Osteocyte (in vitro differentiated cells): Measurements from ENCODE around the gene DHX40. TPM values are rescaled to one million over a fixed set of nuclear protein-coding genes. Genes with fewer than 3 reads are reported as not detected.
"Not testable (repeated sequence)": the region's sequence is repeated elsewhere in the genome, so short reads cannot be mapped to it uniquely, and the experiment has no call there.

Experiments used
- DNase-seq: peaks from one replicate; pipeline ENCODE4 v3.0.0; 2021; ENCODE audit warnings: mixed read lengths; ENCODE audit not compliant: unreplicated experiment; ENCODE audit errors: extremely low spot score
- H3K27ac Mint-ChIP-seq: one replicate; pipeline ENCODE4 v1.8.0; 2021; ENCODE audit warnings: mild to moderate bottlenecking, mixed read lengths; ENCODE audit not compliant: unreplicated experiment
- H3K27me3 Mint-ChIP-seq: one replicate; pipeline ENCODE4 v1.8.0; 2021; ENCODE audit warnings: mixed read lengths; ENCODE audit not compliant: unreplicated experiment
- H3K36me3 Mint-ChIP-seq: one replicate; pipeline ENCODE4 v1.8.0; 2021; ENCODE audit warnings: mixed read lengths; ENCODE audit not compliant: unreplicated experiment
- H3K4me1 Mint-ChIP-seq: one replicate; pipeline ENCODE4 v1.8.0; 2021; ENCODE audit warnings: mixed read lengths; ENCODE audit not compliant: unreplicated experiment
- H3K4me3 Mint-ChIP-seq: one replicate; pipeline ENCODE4 v1.8.0; 2021; ENCODE audit warnings: mild to moderate bottlenecking, moderate library complexity, mixed read lengths; ENCODE audit not compliant: unreplicated experiment
- H3K9me3 Mint-ChIP-seq: one replicate; pipeline ENCODE4 v1.8.0; 2021; ENCODE audit warnings: mixed read lengths; ENCODE audit not compliant: unreplicated experiment
- total RNA-seq: library from RNA; stranded (reverse); gene quantifications from 2 replicates; pipeline ENCODE4 v1.2.1, GENCODE V29; 2021
- TF ChIP-seq, protein P1 (sequence below): fragments of 200-600 bp; sonication (generic); IDR thresholded peaks from 2 replicates; pipeline ENCODE4 v1.5.0; 2021; ENCODE audit warnings: antibody characterized with exemption, mild to moderate bottlenecking, moderate library complexity

The DHX40 gene
- total RNA-seq, 1 donor from 2014 or later = 42.3 TPM

DNA sequence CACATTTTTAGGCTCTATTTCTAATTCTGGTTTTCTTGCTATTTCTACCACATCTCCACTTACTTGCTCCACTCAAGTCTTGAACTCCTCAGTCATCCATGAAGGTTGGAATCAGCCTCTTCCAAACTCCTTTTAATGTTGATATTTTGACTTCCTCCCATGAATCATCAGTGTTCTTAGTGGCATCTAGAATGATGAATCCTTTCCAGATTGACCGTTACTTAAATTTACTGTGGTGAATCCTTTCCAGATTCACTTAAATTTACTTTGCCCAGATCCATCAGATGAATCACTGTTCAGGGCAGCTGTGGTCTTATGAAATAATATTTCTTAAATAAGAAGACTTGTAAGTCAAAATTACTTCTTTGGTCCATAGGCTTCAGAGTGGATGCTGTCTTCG, 86.7 kb downstream of the DHX40 start:
- no peak for DNase-seq
- no peak overlapping the region for H3K27ac Mint-ChIP-seq
- TF ChIP-seq, protein P1, sequence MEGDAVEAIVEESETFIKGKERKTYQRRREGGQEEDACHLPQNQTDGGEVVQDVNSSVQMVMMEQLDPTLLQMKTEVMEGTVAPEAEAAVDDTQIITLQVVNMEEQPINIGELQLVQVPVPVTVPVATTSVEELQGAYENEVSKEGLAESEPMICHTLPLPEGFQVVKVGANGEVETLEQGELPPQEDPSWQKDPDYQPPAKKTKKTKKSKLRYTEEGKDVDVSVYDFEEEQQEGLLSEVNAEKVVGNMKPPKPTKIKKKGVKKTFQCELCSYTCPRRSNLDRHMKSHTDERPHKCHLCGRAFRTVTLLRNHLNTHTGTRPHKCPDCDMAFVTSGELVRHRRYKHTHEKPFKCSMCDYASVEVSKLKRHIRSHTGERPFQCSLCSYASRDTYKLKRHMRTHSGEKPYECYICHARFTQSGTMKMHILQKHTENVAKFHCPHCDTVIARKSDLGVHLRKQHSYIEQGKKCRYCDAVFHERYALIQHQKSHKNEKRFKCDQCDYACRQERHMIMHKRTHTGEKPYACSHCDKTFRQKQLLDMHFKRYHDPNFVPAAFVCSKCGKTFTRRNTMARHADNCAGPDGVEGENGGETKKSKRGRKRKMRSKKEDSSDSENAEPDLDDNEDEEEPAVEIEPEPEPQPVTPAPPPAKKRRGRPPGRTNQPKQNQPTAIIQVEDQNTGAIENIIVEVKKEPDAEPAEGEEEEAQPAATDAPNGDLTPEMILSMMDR = no peak
- H3K4me1 Mint-ChIP-seq = no peaks in the 10 kb centered on the region
- peaks cover 68% of the 10 kb centered on the region for H3K36me3 Mint-ChIP-seq
- H3K9me3 Mint-ChIP-seq = peaks cover 9% of the 10 kb centered on the region
- no peaks in the 10 kb centered on the region for H3K27me3 Mint-ChIP-seq
- no peak overlapping the region for H3K4me3 Mint-ChIP-seq

GRCh38 chr17:59656624-59657023, 91.2 kb downstream of the DHX40 start:
- not testable (repeated sequence) for DNase-seq, H3K27me3 Mint-ChIP-seq, H3K27ac Mint-ChIP-seq, H3K4me1 Mint-ChIP-seq, H3K4me3 Mint-ChIP-seq, H3K9me3 Mint-ChIP-seq
- H3K36me3 Mint-ChIP-seq = peaks cover 61% of the 10 kb centered on the region

Other genes starting within 250 kb of the DHX40 start
- 18.1 and 18.9 TPM in 2 replicates for gene YPEL2, start 234.0 kb upstream of the DHX40 start, total RNA-seq
- 297 and 319 TPM in 2 replicates for gene CLTC, start 54.3 kb downstream of the DHX40 start, total RNA-seq
- 19.6 TPM in 2 replicates for gene PTRH2, start 141.8 kb downstream of the DHX40 start, total RNA-seq
- 364 and 468 TPM in 2 replicates for gene VMP1, start 142.0 kb downstream of the DHX40 start, total RNA-seq